D721Med (cell line): ENCODE results near the gene LZTS2.

Source experiments
- DNase-seq: peaks from one replicate; pipeline ENCODE4 v3.0.0; 2011; ENCODE audit warnings: low spot score; ENCODE audit not compliant: insufficient read length
- FAIRE-seq: peaks from 2 replicates; lab custom pipeline; 2011; peaks lifted over from hg19 to GRCh38; lab: Jason Lieb, UNC
- TF ChIP-seq, protein P1 (sequence below): IDR thresholded peaks from 2 replicates; pipeline ENCODE4 v1.5.1; 2012; ENCODE audit warnings: mild to moderate bottlenecking, control low read depth; ENCODE audit not compliant: insufficient read depth; ENCODE audit errors: missing control alignments

The LZTS2 gene

DNA sequence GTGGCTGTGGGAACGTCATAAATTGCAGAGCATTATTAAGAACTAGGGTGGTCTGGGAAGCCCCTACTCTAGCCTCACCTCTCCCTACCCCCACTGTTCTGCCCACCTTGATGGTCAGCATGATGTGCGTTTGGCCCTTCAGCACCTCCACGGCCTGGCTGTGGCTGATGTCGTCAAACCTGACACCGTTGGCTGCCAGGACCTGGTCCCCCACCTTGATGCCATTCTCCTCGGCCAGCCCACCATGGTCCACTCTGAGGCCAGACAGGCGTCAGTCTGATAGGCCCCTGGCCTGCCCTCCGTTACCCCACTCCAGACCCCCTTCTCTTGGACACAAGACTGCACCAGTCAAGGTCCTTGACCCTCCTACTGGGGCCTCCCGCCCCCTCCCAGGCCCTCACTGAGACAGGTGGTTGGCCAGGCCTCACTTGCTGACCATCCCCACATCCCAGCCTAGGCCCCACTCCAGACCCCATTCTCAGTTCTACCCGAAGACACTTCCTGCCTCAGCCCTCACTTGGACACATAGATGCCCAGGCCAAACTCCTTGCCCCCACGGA lies 22.2 kb downstream of the LZTS2 start:
- DNase-seq (no peak), FAIRE-seq (no peak)
- TF ChIP-seq, protein P1, sequence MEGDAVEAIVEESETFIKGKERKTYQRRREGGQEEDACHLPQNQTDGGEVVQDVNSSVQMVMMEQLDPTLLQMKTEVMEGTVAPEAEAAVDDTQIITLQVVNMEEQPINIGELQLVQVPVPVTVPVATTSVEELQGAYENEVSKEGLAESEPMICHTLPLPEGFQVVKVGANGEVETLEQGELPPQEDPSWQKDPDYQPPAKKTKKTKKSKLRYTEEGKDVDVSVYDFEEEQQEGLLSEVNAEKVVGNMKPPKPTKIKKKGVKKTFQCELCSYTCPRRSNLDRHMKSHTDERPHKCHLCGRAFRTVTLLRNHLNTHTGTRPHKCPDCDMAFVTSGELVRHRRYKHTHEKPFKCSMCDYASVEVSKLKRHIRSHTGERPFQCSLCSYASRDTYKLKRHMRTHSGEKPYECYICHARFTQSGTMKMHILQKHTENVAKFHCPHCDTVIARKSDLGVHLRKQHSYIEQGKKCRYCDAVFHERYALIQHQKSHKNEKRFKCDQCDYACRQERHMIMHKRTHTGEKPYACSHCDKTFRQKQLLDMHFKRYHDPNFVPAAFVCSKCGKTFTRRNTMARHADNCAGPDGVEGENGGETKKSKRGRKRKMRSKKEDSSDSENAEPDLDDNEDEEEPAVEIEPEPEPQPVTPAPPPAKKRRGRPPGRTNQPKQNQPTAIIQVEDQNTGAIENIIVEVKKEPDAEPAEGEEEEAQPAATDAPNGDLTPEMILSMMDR: no peak

DNA sequence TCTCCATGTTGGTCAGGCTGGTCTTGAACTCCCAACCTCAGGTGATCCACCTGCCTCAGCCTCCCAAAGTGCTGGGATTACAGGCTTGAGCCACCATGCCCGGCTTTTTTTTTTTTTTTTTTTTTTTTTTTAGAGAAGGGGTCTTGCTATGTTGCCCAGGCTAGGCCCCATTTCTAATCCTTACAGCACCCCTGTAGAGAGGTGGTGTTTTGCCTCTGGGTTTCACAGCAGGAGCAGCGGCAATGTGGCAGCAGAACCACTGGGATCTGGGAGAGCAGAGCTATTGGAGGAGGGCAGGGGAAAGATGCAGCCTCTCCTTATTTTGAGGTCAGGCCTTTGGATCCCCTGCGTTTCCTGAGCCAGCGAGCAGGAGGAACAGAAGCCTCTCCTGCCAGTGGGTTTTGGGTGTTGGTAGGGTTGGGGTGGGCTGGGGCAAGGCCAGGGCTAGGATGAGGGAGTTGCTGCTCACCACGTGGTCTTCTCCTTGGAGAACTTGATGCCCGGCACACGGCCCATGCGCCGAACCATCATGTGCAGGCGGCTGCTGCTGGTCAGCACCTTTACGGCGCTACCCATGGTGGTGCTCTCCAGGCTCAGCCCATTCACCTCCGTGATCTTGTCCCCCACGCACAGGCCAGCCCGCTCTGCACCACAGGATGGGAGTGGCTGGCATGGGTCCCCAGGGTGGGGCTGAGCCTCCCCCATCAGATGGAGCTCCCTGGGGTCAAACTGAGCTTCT lies 23.5 kb downstream of the LZTS2 start:
- FAIRE-seq: no peak
- TF ChIP-seq, protein P1: no peak
- no peak for DNase-seq

DNA sequence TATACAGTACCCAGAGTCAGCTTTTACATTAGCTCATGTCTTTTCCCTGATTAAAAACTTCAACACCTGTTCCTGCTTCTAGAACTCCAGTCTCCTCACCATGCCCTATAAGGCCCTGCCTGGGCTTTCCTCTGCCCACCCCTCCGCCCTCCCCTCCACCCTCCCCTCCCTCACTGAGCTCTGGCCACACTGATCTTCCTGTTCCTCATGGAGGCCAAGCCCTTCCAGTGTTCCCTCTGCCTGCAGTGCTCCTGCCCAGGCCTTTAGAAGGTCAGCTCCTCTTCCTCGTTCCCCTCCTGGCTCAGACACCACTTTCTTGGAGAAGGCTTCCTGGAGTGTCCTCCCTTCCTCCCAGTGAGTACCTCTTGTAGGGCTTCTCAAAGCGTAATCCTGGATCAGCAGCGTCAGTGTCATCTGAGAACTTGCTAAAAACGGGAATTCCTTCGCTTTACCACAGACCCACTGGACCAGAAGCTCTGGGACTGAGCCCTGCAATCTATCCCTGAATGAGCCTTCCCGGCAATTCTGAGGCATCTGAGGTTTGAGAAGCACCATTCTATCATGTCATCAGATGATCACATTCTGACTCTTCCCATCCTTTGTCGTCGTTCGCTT lies 27.6 kb downstream of the LZTS2 start:
- FAIRE-seq (no peak), DNase-seq (no peak)
- TF ChIP-seq, protein P1: no peak

DNA sequence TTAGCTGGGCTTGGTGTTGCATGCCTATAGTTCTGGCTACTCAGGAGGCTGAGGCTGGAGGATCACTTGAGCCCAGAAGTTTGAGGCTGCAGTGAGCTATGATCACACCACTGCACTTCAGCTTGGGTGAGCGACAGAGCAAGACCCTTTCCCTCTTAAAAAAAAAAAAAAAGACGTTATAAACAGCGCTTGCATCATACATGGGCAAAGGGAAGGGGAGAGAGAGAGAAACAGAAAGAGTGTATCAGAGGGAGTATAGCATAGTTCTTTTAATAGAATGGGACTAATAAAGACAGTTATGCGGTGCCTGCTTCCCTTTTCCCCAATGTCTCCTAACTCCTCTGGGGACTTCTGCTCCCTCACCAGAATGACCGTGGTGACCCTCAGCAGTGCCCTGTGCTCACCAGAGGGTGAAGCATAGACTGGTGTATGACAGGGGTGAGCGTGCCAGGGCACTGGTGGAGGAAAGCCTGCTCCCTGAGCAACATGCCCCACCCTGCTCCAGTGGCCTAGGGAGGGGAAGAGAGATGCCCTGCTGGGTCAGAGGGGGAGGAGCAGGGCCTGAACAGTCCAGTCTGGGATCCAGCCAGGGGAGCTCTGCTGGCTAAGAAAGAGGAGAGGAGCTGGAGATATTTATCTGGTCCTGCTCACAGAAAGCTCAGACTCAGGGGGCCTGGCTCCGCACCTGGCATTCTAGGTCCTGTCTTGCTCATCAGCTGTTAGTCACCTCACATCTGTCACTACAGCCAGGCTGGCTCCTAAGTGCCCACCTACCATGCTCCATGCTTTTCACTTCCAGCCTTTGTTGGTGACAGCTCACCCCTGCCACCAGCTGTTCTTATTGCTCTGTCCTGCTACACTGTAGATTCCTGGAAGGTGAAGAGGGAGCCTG lies 29.1 kb downstream of the LZTS2 start:
- FAIRE-seq (no peak), DNase-seq (no peak)
- TF ChIP-seq, protein P1: no peak

DNA sequence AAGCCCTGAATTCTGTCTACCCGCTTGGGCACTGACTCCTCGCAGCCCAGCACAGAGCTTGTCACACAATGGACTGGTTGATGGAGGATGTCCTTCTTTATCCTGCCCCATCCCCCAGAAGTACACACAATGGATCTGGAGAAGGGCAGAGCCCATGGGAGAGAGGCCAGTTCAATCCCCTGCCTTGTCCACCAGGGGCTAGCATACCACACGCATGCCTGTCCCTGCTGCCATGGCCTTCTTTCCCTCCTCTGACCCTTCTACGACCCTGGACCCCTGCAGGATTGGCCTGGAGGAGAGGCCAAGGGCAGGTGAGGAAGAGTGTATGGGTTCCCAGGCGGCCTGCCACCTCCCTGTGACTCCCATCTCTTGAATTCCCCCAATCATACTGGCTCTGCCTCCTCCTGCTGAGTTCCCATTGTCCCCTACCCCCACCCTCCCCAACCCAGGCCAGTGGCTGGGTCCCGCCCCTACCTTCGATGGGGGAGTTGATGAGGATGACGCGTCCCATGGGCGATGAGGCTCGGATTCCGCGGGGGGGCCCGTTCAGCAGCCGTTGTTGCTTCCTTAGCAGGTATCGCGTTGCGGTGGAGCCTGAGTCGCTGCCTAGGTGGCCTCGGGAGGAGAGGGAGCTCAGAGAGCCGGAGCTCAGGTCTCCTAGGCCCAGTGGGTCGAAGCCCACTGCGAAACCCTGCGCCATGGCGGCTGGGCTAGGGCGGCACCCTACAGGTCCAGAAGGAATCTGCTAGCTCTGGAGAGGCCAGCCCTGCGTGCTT lies 30.1 kb downstream of the LZTS2 start:
- no peak for FAIRE-seq
- no peak for DNase-seq
- TF ChIP-seq, protein P1: no peak

DNA sequence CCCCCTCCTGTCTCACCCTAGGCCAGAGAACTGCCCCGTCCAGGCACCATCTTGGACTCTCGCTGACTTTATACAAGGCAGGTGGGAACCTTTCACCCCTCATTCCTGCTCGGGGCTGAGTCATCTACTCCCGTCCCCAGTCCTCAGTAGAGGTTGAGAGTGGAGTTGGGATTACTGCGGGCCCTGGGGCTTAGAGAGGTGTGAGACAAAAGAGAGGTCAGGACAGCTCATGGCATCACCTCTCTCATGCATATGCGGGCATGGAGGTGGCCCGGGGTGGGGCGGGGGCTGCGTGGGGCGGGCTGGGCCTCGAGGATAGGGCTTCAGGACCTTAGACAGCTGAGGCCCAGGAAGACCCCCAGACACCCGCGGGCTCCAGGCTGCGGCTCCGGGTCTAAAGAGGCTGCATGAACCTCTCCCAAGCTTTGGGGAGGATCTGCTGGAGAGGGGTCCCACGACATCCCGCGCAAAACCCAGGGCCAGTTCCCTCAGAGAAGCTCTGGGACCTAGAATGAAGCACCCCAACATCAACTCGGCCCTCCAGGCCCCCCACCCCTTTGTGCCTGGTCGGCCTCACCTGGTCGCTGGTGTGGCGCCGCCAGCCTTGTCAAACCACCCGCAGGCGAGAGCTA lies 31.0 kb downstream of the LZTS2 start:
- TF ChIP-seq, protein P1: no peak
- FAIRE-seq (no peak), DNase-seq (no peak)
